Measurements from ENCODE around the gene ZNF652. TPM values are rescaled to one million over a fixed set of nuclear protein-coding genes. Genes with fewer than 3 reads are reported as not detected.
A peak's percentile ranks its signal among the peaks of the same experiment; 100 is the strongest.

ZNF652 gene
- total and polyA plus RNA-seq, 2 donors, result 17.8 to 32.0 TPM

- Histone ChIP-seq H3K4me3 (ENCODE audit: low read length in 2 of 2) (no peak overlapping the region), H3K36me3 (ENCODE audit: control insufficient read depth in 2 of 2, insufficient read depth in 2 of 2, low read length in 1 of 2) (peaks cover 0 to 2% of the 10 kb centered on the region in 2 donors), H3K4me1 (ENCODE audit: control insufficient read depth in 2 of 2, insufficient read depth in 2 of 2, low read length in 2 of 2) (peaks cover 26 to 27% of the 10 kb centered on the region in 2 donors), H3K9me3 (ENCODE audit: control insufficient read depth in 2 of 2, insufficient read depth in 1 of 2, low read length in 1 of 2) (no peaks in the 10 kb centered on the region), H3K27ac (ENCODE audit: low read depth in 1 of 2, low read length in 1 of 2) (no peak overlapping the region), H3K27me3 (ENCODE audit: control insufficient read depth in 2 of 2, insufficient read depth in 1 of 2, low read length in 1 of 2) (no peaks in the 10 kb centered on the region)
- no peak for DNase-seq (ENCODE audit: low read depth in 6 of 9, low spot score in 9 of 9)
- 97% methylated on average over 5 of the region's 5 CpGs for WGBS
These were observed 5.7 kb downstream of the ZNF652 start for GRCh38 chr17:49356320-49356719.

DNA sequence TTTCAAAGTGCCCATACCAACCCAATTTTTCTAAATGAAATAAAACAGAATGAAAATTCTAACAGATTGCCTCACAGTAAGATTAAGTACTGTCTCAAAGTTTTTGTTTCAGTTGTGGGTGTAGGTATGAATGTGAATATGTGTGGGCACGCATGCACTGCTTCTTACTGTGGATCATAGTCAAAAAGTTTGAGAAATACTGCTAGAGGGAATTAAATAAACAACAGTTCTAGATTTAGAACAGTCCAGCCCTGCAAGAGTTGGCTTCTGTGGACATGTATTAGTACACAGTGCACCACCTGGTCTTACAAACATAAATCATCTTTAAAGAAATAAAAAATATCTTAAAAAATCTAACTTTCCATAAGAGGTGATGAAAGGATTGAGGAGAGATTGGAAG, 8.4 kb downstream of the ZNF652 start:
- no peak for DNase-seq (ENCODE audit: low read depth in 6 of 9, low spot score in 9 of 9)
- 94% methylated on average over 1 of the region's 1 CpG for WGBS
- H3K36me3 ChIP-seq (ENCODE audit: control insufficient read depth in 2 of 2, insufficient read depth in 2 of 2, low read length in 1 of 2), result peaks cover 0 to 2% of the 10 kb centered on the region in 2 donors
- H3K4me1 ChIP-seq (ENCODE audit: control insufficient read depth in 2 of 2, insufficient read depth in 2 of 2, low read length in 2 of 2), result peaks cover 9% of the 10 kb centered on the region in 2 donors
- H3K27me3 ChIP-seq (ENCODE audit: control insufficient read depth in 2 of 2, insufficient read depth in 1 of 2, low read length in 1 of 2), result no peaks in the 10 kb centered on the region
- H3K4me3 ChIP-seq (ENCODE audit: low read length in 2 of 2), result no peak overlapping the region
- no peak overlapping the region for H3K27ac ChIP-seq (ENCODE audit: low read depth in 1 of 2, low read length in 1 of 2)
- H3K9me3 ChIP-seq (ENCODE audit: control insufficient read depth in 2 of 2, insufficient read depth in 1 of 2, low read length in 1 of 2), result no peaks in the 10 kb centered on the region

GRCh38 chr17:49352587-49353154, 9.4 kb downstream of the ZNF652 start:
- Histone ChIP-seq H3K4me3 (ENCODE audit: low read length in 2 of 2) (no peak overlapping the region), H3K9me3 (ENCODE audit: control insufficient read depth in 2 of 2, insufficient read depth in 1 of 2, low read length in 1 of 2) (no peaks in the 10 kb centered on the region), H3K36me3 (ENCODE audit: control insufficient read depth in 2 of 2, insufficient read depth in 2 of 2, low read length in 1 of 2) (no peaks in the 10 kb centered on the region), H3K4me1 (ENCODE audit: control insufficient read depth in 2 of 2, insufficient read depth in 2 of 2, low read length in 2 of 2) (peaks cover 2 to 3% of the 10 kb centered on the region in 2 donors), H3K27me3 (ENCODE audit: control insufficient read depth in 2 of 2, insufficient read depth in 1 of 2, low read length in 1 of 2) (no peaks in the 10 kb centered on the region), H3K27ac (ENCODE audit: low read depth in 1 of 2, low read length in 1 of 2) (no peak overlapping the region)
- WGBS, result 99% methylated on average over 6 of the region's 6 CpGs
- DNase-seq (ENCODE audit: low read depth in 6 of 9, low spot score in 9 of 9), result no peak

- no peaks in the 10 kb centered on the region for H3K4me1 ChIP-seq (ENCODE audit: control insufficient read depth in 2 of 2, insufficient read depth in 2 of 2, low read length in 2 of 2)
- H3K36me3 ChIP-seq (ENCODE audit: control insufficient read depth in 2 of 2, insufficient read depth in 2 of 2, low read length in 1 of 2), result no peaks in the 10 kb centered on the region
- 99% methylated on average over 3 of the region's 3 CpGs for WGBS
- no peak overlapping the region for H3K4me3 ChIP-seq (ENCODE audit: low read length in 2 of 2)
- H3K27me3 ChIP-seq (ENCODE audit: control insufficient read depth in 2 of 2, insufficient read depth in 1 of 2, low read length in 1 of 2), result no peaks in the 10 kb centered on the region
- H3K9me3 ChIP-seq (ENCODE audit: control insufficient read depth in 2 of 2, insufficient read depth in 1 of 2, low read length in 1 of 2), result no peaks in the 10 kb centered on the region
- no peak overlapping the region for H3K27ac ChIP-seq (ENCODE audit: low read depth in 1 of 2, low read length in 1 of 2)
- DNase-seq (ENCODE audit: low read depth in 6 of 9, low spot score in 9 of 9), result no peak
These were observed 10.4 kb downstream of the ZNF652 start for GRCh38 chr17:49351572-49352140.

DNA sequence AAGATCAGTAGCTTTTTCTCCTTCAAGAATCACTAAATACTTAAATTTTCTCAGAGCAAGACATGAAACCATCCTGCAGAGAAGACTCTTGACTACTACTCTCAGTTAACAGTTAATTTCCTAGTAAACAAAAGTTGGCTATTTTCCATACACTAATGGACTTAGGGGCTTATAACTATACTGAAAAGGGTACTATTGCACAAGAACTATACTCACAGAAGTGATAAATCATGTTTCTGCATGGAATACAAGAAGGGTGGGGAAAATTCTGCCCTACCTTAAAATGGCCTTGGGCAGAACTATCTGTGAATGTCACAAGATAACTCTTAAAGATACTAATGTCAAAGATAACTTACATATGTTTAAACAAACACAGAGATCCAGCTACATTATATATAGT, 12.5 kb downstream of the ZNF652 start:
- Histone ChIP-seq H3K27me3 (ENCODE audit: control insufficient read depth in 2 of 2, insufficient read depth in 1 of 2, low read length in 1 of 2) (no peaks in the 10 kb centered on the region), H3K36me3 (ENCODE audit: control insufficient read depth in 2 of 2, insufficient read depth in 2 of 2, low read length in 1 of 2) (no peaks in the 10 kb centered on the region), H3K4me3 (ENCODE audit: low read length in 2 of 2) (no peak overlapping the region), H3K4me1 (ENCODE audit: control insufficient read depth in 2 of 2, insufficient read depth in 2 of 2, low read length in 2 of 2) (no peaks in the 10 kb centered on the region), H3K27ac (ENCODE audit: low read depth in 1 of 2, low read length in 1 of 2) (no peak overlapping the region), H3K9me3 (ENCODE audit: control insufficient read depth in 2 of 2, insufficient read depth in 1 of 2, low read length in 1 of 2) (no peaks in the 10 kb centered on the region)
- no peak for DNase-seq (ENCODE audit: low read depth in 6 of 9, low spot score in 9 of 9)

DNA sequence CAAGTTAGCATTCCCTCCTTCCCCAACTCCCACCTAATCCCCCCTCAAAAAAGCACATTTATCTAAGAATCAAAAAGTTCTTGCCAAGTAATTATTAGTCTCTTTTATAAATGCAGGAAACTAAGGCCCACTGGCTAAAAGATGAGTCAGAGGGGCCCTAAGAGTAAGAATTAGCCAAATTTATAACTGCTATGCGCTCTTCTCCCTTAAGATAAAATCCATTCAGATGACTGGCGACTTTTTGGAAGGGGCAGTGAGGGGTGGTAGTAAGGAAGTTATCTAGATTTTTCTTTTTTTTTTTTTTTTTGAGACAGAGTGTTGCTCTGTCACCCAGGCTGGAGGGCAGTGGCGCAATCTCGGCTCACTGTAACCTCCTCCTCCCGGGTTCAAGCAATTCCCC, 17.1 kb downstream of the ZNF652 start:
- Histone ChIP-seq H3K27me3 (ENCODE audit: control insufficient read depth in 2 of 2, insufficient read depth in 1 of 2, low read length in 1 of 2) (no peaks in the 10 kb centered on the region), H3K4me1 (ENCODE audit: control insufficient read depth in 2 of 2, insufficient read depth in 2 of 2, low read length in 2 of 2) (peaks cover 3 to 24% of the 10 kb centered on the region in 2 donors), H3K36me3 (ENCODE audit: control insufficient read depth in 2 of 2, insufficient read depth in 2 of 2, low read length in 1 of 2) (no peaks in the 10 kb centered on the region), H3K27ac (ENCODE audit: low read depth in 1 of 2, low read length in 1 of 2) (no peak overlapping the region), H3K9me3 (ENCODE audit: control insufficient read depth in 2 of 2, insufficient read depth in 1 of 2, low read length in 1 of 2) (no peaks in the 10 kb centered on the region), H3K4me3 (ENCODE audit: low read length in 2 of 2) (no peak overlapping the region)
- DNase-seq (ENCODE audit: low read depth in 6 of 9, low spot score in 9 of 9), result no peak
- WGBS, result 88% methylated on average over 5 of the region's 5 CpGs

- Histone ChIP-seq H3K4me1 (ENCODE audit: control insufficient read depth in 2 of 2, insufficient read depth in 2 of 2, low read length in 2 of 2) (peaks cover 3 to 29% of the 10 kb centered on the region in 2 donors), H3K36me3 (ENCODE audit: control insufficient read depth in 2 of 2, insufficient read depth in 2 of 2, low read length in 1 of 2) (no peaks in the 10 kb centered on the region), H3K9me3 (ENCODE audit: control insufficient read depth in 2 of 2, insufficient read depth in 1 of 2, low read length in 1 of 2) (no peaks in the 10 kb centered on the region), H3K4me3 (ENCODE audit: low read length in 2 of 2) (no peak overlapping the region), H3K27ac (ENCODE audit: low read depth in 1 of 2, low read length in 1 of 2) (no peak overlapping the region), H3K27me3 (ENCODE audit: control insufficient read depth in 2 of 2, insufficient read depth in 1 of 2, low read length in 1 of 2) (no peaks in the 10 kb centered on the region)
- WGBS, result 4% methylated on average over 3 of the region's 3 CpGs
- DNase-seq (ENCODE audit: low read depth in 6 of 9, low spot score in 9 of 9), result peak in 3 of 9 donors; percentile 26 to 60 (median 31)
These were observed 18.8 kb downstream of the ZNF652 start for GRCh38 chr17:49343273-49343672.

GRCh38 chr17:49342575-49342936, 19.5 kb downstream of the ZNF652 start:
- peak in 2 of 9 donors; percentile 10 to 28 for DNase-seq (ENCODE audit: low read depth in 6 of 9, low spot score in 9 of 9)
- H3K36me3 ChIP-seq (ENCODE audit: control insufficient read depth in 2 of 2, insufficient read depth in 2 of 2, low read length in 1 of 2), result no peaks in the 10 kb centered on the region
- 14% methylated on average over 1 of the region's 1 CpG for WGBS
- no peaks in the 10 kb centered on the region for H3K27me3 ChIP-seq (ENCODE audit: control insufficient read depth in 2 of 2, insufficient read depth in 1 of 2, low read length in 1 of 2)
- H3K9me3 ChIP-seq (ENCODE audit: control insufficient read depth in 2 of 2, insufficient read depth in 1 of 2, low read length in 1 of 2), result no peaks in the 10 kb centered on the region
- H3K4me3 ChIP-seq (ENCODE audit: low read length in 2 of 2), result no peak overlapping the region
- H3K27ac ChIP-seq (ENCODE audit: low read depth in 1 of 2, low read length in 1 of 2), result peak overlapping the region in 1 of 2 donors; percentile 41
- H3K4me1 ChIP-seq (ENCODE audit: control insufficient read depth in 2 of 2, insufficient read depth in 2 of 2, low read length in 2 of 2), result peaks cover 3 to 33% of the 10 kb centered on the region in 2 donors

- Histone ChIP-seq H3K9me3 (ENCODE audit: control insufficient read depth in 2 of 2, insufficient read depth in 1 of 2, low read length in 1 of 2) (no peaks in the 10 kb centered on the region), H3K4me3 (ENCODE audit: low read length in 2 of 2) (no peak overlapping the region), H3K27me3 (ENCODE audit: control insufficient read depth in 2 of 2, insufficient read depth in 1 of 2, low read length in 1 of 2) (no peaks in the 10 kb centered on the region), H3K36me3 (ENCODE audit: control insufficient read depth in 2 of 2, insufficient read depth in 2 of 2, low read length in 1 of 2) (no peaks in the 10 kb centered on the region), H3K4me1 (ENCODE audit: control insufficient read depth in 2 of 2, insufficient read depth in 2 of 2, low read length in 2 of 2) (peaks cover 3 to 33% of the 10 kb centered on the region in 2 donors), H3K27ac (ENCODE audit: low read depth in 1 of 2, low read length in 1 of 2) (no peak overlapping the region)
- WGBS, result 84% methylated on average over 5 of the region's 5 CpGs
- DNase-seq (ENCODE audit: low read depth in 6 of 9, low spot score in 9 of 9), result no peak
These were observed 20.7 kb downstream of the ZNF652 start for GRCh38 chr17:49341356-49341755.

Measured in thymus (tissue), 11 donors.